Mesothelial cell of epicardium (in vitro differentiated cells): ENCODE measurements around the gene SH3BGRL. TPM values are rescaled to one million over a fixed set of nuclear protein-coding genes. Genes with fewer than 3 reads are reported as not detected.
A peak's percentile ranks its signal among the peaks of the same experiment; 100 is the strongest.

Experiments
- DNase-seq, 2 experiments: peaks; one replicate each; pipeline ENCODE4 v3.0.0; 2021; ENCODE audit warnings: low spot score in 2 of 2; ENCODE audit not compliant: unreplicated experiment in 2 of 2
- H3K27ac Mint-ChIP-seq: 2 replicates; pipeline ENCODE4 v1.8.0; 2021; ENCODE audit warnings: mixed read lengths
- H3K27me3 Mint-ChIP-seq: 2 replicates; pipeline ENCODE4 v1.8.0; 2021; ENCODE audit warnings: low read depth, mixed read lengths
- H3K36me3 Mint-ChIP-seq: 2 replicates; pipeline ENCODE4 v1.8.0; 2021; ENCODE audit warnings: mixed read lengths
- H3K4me1 Mint-ChIP-seq: 2 replicates; pipeline ENCODE4 v1.8.0; 2021; ENCODE audit warnings: mixed read lengths
- H3K4me3 Mint-ChIP-seq: 2 replicates; pipeline ENCODE4 v1.8.0; 2021; ENCODE audit warnings: mild to moderate bottlenecking, moderate library complexity, mixed read lengths
- H3K9me3 Mint-ChIP-seq: 2 replicates; pipeline ENCODE4 v1.8.0; 2021; ENCODE audit warnings: mixed read lengths
- total RNA-seq: library from RNA; stranded (reverse); gene quantifications from 3 replicates; pipeline ENCODE4 v1.2.1, GENCODE V29; 2021
- TF ChIP-seq, protein P1 (sequence below): fragments of 200-600 bp; sonication (generic); IDR thresholded peaks from one replicate; pipeline ENCODE4 v1.5.0; 2021; ENCODE audit warnings: antibody characterized with exemption; ENCODE audit not compliant: unreplicated experiment

SH3BGRL gene
- total RNA-seq, 1 donor from 2014 or later, result 69.0 TPM

DNA sequence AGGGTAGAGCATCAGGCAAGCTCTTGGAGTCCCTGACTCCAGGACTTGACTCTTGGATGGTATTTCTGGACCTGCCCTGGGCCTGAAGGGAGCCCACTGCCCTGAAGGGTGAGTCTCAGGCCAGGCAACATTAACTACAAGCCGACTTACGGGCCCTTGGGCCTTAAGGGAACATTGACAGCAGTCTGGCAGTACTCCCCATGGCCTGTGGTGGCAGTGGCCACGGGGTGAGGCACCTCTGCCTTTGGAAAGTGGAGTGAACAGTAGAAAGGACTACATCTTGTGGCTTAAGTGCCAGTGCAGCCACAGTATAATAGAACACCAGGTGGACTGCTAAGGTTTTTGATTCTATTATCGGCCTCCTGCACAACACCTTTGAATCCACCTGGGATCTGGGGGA, 36.3 kb downstream of the SH3BGRL start:
- TF ChIP-seq, protein P1, sequence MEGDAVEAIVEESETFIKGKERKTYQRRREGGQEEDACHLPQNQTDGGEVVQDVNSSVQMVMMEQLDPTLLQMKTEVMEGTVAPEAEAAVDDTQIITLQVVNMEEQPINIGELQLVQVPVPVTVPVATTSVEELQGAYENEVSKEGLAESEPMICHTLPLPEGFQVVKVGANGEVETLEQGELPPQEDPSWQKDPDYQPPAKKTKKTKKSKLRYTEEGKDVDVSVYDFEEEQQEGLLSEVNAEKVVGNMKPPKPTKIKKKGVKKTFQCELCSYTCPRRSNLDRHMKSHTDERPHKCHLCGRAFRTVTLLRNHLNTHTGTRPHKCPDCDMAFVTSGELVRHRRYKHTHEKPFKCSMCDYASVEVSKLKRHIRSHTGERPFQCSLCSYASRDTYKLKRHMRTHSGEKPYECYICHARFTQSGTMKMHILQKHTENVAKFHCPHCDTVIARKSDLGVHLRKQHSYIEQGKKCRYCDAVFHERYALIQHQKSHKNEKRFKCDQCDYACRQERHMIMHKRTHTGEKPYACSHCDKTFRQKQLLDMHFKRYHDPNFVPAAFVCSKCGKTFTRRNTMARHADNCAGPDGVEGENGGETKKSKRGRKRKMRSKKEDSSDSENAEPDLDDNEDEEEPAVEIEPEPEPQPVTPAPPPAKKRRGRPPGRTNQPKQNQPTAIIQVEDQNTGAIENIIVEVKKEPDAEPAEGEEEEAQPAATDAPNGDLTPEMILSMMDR, result no peak
- Mint-ChIP-seq H3K4me3 (no peak overlapping the region), H3K9me3 (peaks cover 65% of the 10 kb centered on the region), H3K4me1 (no peaks in the 10 kb centered on the region), H3K27ac (no peak overlapping the region), H3K36me3 (peaks cover 11% of the 10 kb centered on the region), H3K27me3 (no peaks in the 10 kb centered on the region)
- no peak for DNase-seq

DNA sequence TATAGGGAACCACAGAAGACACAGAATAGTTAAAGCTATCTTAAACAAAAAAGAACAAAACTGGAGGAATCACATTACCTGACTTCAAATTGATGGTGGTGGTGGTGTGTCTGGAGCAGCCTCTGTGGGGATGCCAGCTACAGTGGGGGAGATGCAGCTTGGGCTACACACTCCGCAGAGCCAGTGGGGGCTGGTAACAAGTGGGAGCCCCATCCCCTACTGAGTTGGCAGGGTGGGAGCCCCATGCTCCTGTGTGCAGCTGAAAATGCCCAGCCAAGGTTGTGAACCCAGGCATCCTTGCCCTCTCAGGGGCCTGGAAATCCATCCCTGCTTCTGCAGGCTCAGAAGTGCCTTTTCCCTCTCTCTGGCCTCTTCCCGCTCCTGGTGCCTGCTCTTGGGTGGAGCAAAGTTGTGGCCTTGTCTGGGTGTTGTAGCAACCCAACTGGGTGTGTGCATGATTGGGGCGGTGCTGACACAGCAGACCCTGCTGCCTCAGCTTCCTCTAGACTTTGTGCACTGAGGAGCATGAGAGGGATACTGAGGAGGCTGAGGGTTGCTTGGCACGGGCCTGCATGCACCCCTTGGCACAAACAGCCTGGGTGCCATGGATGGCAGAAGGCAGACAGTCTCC, 38.9 kb downstream of the SH3BGRL start:
- Mint-ChIP-seq H3K4me3 (no peak overlapping the region), H3K4me1 (no peaks in the 10 kb centered on the region), H3K9me3 (peaks cover 42% of the 10 kb centered on the region), H3K27ac (no peak overlapping the region), H3K36me3 (peaks cover 11% of the 10 kb centered on the region), H3K27me3 (no peaks in the 10 kb centered on the region)
- TF ChIP-seq, protein P1, result no peak
- DNase-seq, result no peak

DNA sequence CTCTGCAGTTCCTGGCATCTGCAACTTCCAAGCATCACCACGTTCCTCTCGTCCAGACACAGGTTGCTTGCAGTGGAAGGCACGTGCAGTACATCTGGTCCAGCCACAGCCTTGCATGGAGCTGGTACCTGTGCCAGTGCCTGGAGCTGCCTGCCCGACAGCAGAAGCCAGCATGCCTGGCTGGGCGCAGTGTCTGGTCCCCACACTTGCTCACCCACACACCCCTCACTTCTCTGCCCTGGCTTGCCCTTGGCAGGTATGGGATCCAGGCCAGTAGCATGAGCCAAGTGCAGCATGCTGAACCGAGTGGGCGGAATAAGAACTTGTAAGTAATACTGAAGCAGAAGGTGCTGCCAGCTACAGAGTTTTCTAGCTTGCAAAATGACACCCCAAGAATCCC, 39.9 kb downstream of the SH3BGRL start:
- H3K4me1 Mint-ChIP-seq, result no peaks in the 10 kb centered on the region
- H3K36me3 Mint-ChIP-seq, result peaks cover 11% of the 10 kb centered on the region
- DNase-seq, result no peak
- H3K27ac Mint-ChIP-seq, result no peak overlapping the region
- H3K9me3 Mint-ChIP-seq, result peaks cover 46% of the 10 kb centered on the region
- TF ChIP-seq, protein P1, result no peak
- H3K27me3 Mint-ChIP-seq, result no peaks in the 10 kb centered on the region
- H3K4me3 Mint-ChIP-seq, result no peak overlapping the region

DNA sequence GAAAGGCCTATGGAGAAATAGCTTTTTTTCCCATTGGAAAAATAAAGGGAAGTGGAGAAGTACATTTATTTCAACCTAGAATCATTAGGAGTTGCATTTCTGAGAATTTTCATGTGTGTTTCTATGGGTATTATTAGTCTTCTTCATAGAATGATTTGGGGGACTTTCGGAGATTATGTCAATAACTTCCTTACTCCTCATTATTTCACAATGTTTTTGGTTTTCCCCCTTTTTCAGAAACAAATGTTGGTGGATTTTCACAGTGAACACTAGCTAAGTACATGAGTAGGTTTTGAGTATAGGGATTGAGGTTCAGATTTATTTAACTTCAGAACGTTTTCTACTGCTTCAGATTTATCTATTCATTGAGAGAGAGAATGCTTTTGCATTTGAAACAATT, 54.0 kb downstream of the SH3BGRL start:
- Mint-ChIP-seq H3K27ac (peak overlapping the region; percentile 59), H3K27me3 (no peaks in the 10 kb centered on the region), H3K4me3 (no peak overlapping the region), H3K4me1 (peaks cover 4% of the 10 kb centered on the region), H3K9me3 (peaks cover 11% of the 10 kb centered on the region), H3K36me3 (no peaks in the 10 kb centered on the region)
- TF ChIP-seq, protein P1, result no peak
- DNase-seq, result no peak

DNA sequence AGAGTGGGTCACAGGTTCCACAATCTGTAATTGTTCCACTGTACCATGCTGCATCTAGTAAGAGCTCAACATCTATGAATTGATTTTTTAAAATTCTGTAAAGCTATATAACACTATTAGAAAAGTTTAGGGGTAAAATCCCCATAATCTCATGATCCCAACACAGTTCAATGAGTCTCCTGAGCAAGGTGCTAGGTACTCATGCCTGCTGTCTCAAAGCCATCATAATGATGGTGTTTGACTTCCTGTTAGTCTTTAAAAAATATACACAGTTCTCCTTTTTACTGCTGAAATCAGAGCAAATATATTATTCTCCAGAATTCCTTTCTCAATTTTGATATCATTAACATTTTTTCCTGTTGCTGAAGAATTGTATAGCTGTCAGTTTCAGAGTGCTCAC, 55.9 kb downstream of the SH3BGRL start:
- DNase-seq, result no peak
- Mint-ChIP-seq H3K36me3 (no peaks in the 10 kb centered on the region), H3K9me3 (peaks cover 12% of the 10 kb centered on the region), H3K27ac (no peak overlapping the region), H3K4me1 (peaks cover 9% of the 10 kb centered on the region), H3K27me3 (no peaks in the 10 kb centered on the region), H3K4me3 (no peak overlapping the region)
- TF ChIP-seq, protein P1, result no peak
